HG03442 (cell line): ENCODE measurements around the gene C12orf54.
A peak's percentile ranks its signal among the peaks of the same experiment; 100 is the strongest.
"Not testable (repeated sequence)": the region's sequence is repeated elsewhere in the genome, so short reads cannot be mapped to it uniquely, and the experiment has no call there.

ENCODE experiments used
- ATAC-seq: cut with Tn5 transposase; IDR thresholded peaks from one replicate; pipeline ENCODE4 v1.9.1; 2021; ENCODE audit warnings: mild to moderate bottlenecking, moderate library complexity; ENCODE audit not compliant: unreplicated experiment

Gene C12orf54

GRCh38 chr12:48482198-48482597 is at the start of gene C12orf54:
Gene C12orf54 (plus strand): TSS chr12:48482498. CDS start chr12:48483297, 799 bp downstream.
- no peak for ATAC-seq

GRCh38 chr12:48434016-48434415 is 48.3 kb upstream of the C12orf54 start:
- not testable (repeated sequence) for ATAC-seq

DNA sequence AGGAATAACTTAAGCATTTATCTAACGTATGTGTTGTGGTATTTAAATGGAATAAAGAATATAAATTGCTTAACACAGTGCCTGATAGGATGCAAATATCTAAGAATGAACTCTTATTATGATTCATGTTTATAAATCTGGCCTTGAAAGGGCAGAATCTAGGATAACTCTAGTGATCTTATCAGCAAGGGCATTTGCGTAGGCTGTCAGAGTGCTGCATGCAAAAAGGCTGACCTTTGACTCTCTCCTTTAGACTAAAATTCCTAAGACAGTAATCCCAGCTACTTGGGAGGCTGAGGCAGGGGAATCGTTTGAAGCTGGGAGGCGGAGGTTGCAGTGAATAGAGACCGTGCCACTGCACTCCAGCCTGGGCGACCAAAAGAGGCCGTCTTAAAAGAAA is 41.2 kb upstream of the C12orf54 start:
- ATAC-seq = no peak

- no peak for ATAC-seq
These were observed 40.0 kb upstream of the C12orf54 start for GRCh38 chr12:48442179-48442847.

- ATAC-seq = no peak
These were observed 36.8 kb upstream of the C12orf54 start for GRCh38 chr12:48445538-48445937.

DNA sequence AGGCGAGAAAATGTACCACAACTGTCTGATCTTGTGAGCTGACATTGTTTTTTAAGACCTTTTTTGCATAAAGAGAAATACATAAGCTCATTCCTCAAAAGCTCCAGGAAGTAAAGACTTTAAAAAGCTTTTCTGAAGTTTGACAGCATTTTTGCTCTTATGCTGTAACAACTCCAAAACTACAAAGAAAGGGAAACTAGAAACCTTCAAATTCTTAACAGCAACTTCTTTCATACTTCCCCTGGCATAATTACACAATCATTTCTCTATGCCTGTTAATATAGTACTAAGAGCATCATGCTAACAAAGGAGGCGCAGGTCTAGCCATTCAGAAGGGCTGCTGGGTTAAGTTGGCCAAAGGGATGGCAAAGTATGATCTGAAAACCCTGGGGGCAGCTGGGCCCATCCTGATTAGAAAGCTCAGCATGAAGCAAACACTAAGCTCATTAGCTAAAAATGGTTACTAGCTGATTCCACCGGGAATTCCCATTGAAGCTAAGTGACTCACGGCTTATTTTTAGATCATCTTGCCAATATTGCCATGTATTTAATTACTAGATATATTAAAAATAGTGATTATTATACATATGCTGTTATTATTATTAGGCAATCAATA is 36.0 kb upstream of the C12orf54 start:
- no peak for ATAC-seq

DNA sequence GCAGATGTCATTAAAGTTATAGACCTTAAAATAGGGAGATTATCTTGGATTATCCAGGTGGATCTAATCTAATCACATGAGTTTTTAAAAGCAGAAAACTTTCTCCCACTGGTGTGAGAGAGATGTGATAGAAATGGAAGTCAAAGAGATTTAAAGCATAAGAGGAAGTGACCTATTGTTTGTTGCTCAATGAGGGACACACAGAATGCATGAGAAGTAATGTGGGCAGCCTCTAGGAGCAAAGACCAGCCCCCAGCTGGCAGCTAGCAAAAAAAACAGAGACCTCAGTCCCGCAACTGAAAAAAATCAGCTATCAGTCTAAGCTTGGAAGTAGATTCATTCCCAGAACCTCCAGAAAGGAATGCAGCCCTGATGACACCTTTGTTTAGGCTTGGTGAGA is 34.5 kb upstream of the C12orf54 start:
- no peak for ATAC-seq

- no peak for ATAC-seq
These were observed 30.9 kb upstream of the C12orf54 start for GRCh38 chr12:48451372-48451771.

DNA sequence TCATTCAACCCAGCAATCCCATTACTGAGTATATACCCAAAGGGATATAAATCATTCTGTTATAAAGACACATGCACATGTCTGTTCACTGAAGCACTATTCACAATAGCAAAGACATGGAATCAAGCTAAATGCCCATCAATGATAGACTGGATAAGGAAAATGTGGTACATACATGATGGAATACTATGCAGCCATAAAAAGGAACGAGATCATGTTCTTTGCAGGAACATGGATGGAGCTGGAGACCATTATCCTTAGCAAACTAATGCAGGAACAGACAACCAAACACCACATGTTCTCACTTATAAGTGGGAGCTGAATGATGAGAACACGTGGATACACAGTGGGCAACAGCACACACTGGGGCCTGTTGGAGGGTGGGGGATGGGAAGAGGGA is 29.3 kb upstream of the C12orf54 start:
- not testable (repeated sequence) for ATAC-seq

GRCh38 chr12:48454667-48455066 is 27.6 kb upstream of the C12orf54 start:
- ATAC-seq = no peak

- ATAC-seq = no peak
These were observed 27.2 kb upstream of the C12orf54 start for GRCh38 chr12:48455116-48455515.

DNA sequence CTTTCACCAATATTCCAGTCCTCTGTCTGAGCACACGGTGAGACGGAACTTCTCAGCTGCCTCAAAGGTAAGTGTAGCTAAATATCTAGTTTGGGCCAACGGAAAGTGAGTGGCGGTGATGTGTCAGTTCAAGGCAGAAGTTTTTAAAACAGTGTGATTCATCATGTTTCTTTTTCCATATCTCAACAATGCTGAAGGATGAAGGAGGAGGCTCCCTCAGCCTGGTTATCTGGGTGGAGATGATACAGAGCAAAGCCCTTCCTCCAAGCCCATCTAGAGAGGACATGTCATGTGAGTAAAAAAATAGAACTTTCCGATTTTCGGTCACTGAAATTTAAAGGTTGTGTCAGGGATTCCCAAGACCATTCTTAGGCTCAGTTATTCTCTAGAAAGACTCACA is 23.0 kb upstream of the C12orf54 start:
- no peak for ATAC-seq

GRCh38 chr12:48469027-48469426 is 13.3 kb upstream of the C12orf54 start:
- not testable (repeated sequence) for ATAC-seq

DNA sequence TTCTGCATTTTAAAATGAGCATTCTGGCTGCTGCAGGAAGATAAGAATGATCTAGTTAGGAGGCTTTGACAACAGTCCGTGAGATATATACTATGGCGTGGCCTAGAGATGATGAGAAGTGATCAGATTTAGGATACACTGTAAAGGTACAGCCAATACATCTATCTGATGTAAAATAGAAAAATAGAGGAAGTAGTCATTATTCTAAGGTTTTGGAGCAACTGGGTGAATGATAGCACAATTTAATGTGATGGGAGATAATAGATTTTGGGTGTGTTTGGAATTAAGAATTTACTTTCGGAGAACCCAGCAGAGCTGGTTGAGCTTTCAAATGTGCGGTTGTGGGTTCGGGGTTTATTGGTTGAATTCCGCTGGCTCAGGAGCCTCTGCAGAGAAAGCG is 10.0 kb upstream of the C12orf54 start, which contains the start of gene ANP32D:
Gene ANP32D, plus strand, starts transcription at position 301 of the 400 bp plus-strand sequence. CDS start 106 bp downstream, outside the sequence.
- ATAC-seq = no peak

DNA sequence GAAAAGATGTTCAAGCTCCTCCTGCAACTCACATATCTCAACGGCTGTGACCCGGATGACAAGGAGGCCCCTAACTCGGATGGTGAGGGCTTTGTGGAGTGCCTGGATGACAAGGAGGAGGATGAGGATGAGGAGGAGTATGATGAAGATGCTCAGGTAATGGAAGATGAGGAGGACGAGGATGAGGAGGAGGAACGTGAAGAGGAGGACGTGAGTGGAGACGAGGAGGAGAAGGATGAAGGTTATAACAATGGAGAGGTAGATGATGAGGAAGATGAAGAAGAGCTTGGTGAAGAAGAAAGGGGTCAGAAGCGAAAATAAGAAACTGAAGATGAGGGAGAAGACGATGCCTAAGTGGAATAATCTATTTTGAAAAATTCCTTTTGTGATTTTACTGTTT is 9.2 kb upstream of the C12orf54 start:
- ATAC-seq = no peak

DNA sequence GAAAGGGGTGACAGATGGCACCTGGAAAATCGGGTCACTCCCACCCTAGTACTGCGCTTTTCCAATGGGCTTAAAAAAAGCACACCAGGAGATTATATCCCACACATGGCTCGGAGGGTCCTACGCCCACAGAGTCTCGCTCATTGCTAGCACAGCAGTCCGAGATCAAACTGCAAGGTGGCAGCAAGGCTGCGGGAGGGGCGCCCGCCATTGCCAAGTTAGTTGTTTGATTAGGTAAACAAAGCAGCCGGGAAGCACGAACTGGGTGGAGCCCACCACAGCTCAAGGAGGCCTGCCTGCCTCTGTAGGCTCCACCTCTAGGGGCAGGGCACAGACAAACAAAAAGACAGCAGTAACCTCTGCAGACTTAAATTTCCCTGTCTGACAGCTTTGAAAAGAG is 7.8 kb upstream of the C12orf54 start:
- not testable (repeated sequence) for ATAC-seq

- ATAC-seq = no peak
These were observed 632 bp downstream of the C12orf54 start for GRCh38 chr12:48482930-48483329.

GRCh38 chr12:48486261-48486660 is 4.0 kb downstream of the C12orf54 start:
- ATAC-seq = no peak

DNA sequence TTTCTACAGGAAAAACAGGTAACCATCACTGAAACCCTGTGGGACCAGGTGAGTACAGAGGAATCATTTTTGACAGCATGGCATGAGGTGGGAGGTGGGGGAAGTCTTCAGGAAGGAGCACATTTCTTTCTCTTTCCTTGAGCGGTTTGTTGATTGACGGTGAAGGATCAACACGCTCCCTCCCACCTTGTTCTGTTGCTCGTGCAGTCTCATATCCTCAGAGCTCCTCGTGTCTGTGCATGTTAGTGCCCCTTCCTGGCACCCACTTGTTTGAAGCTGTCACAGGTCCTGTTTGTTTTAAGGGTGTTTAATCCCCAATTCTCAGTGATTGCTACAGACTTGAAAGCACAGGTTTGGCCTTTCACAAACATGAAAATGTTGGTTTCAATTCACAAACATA is 4.4 kb downstream of the C12orf54 start:
- no peak for ATAC-seq

GRCh38 chr12:48489012-48489411 is 6.7 kb downstream of the C12orf54 start:
- ATAC-seq = peak; percentile 96

GRCh38 chr12:48489456-48489855 is 7.2 kb downstream of the C12orf54 start:
- ATAC-seq = not testable (repeated sequence)

DNA sequence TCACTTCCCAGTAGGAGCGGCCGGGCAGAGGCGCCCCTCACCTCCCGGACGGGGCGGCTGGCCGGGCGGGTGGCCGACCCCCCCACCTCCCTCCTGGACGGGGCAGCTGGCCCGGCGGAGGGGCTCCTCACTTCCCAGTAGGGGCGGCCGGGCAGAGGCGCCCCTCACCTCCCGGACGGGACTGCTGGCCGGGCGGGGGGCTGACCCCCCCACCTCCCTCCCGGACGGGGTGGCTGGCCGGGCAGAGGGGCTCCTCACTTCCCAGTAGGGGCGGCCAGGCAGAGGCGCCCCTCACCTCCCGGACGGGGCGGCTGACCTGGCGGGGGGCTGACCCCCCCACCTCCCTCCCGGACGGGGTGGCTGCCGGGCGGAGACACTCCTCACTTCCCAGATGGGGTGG is 18.0 kb downstream of the C12orf54 start:
- ATAC-seq = not testable (repeated sequence)
